Forelimb muscle (tissue), 1 donor: ENCODE measurements around the gene PRRG2. TPM values are rescaled to one million over a fixed set of nuclear protein-coding genes. Genes with fewer than 3 reads are reported as not detected.
"Not testable (repeated sequence)": the region's sequence is repeated elsewhere in the genome, so short reads cannot be mapped to it uniquely, and the experiment has no call there.

Experiments used
- DNase-seq: peaks from one replicate; pipeline ENCODE4 v3.0.0-alpha.2; 2013; ENCODE audit warnings: low read depth
- polyA plus RNA-seq: library from polyadenylated mRNA; unstranded; fragments of 120-200 nt; gene quantifications from one replicate; pipeline ENCODE4 v1.2.1, GENCODE V29; 2013; ENCODE audit not compliant: insufficient read length

Gene PRRG2
- polyA plus RNA-seq, 1 donor, result 0.42 TPM

GRCh38 chr19:49609499-49610092 lies 28.5 kb downstream of the PRRG2 start:
- DNase-seq, result no peak

GRCh38 chr19:49613374-49613773 lies 32.3 kb downstream of the PRRG2 start:
- no peak for DNase-seq

- DNase-seq, result no peak
Measured at GRCh38 chr19:49614096-49614833, 33.1 kb downstream of the PRRG2 start.

GRCh38 chr19:49615861-49616260 lies 34.7 kb downstream of the PRRG2 start:
- DNase-seq, result no peak

- DNase-seq, result no peak
Measured at GRCh38 chr19:49616532-49616931, 35.4 kb downstream of the PRRG2 start.

GRCh38 chr19:49616945-49617344 lies 35.8 kb downstream of the PRRG2 start:
- DNase-seq, result no peak

GRCh38 chr19:49617860-49618259 lies 36.7 kb downstream of the PRRG2 start:
- DNase-seq, result not testable (repeated sequence)

- no peak for DNase-seq
Measured at GRCh38 chr19:49624967-49625910, 44.1 kb downstream of the PRRG2 start.

- no peak for DNase-seq
Measured at GRCh38 chr19:49626226-49626625, 45.1 kb downstream of the PRRG2 start.

GRCh38 chr19:49629659-49630058 lies 48.5 kb downstream of the PRRG2 start:
- DNase-seq, result no peak

- DNase-seq, result no peak
Measured at GRCh38 chr19:49631014-49631588, 50.0 kb downstream of the PRRG2 start.

GRCh38 chr19:49631610-49632192 lies 50.6 kb downstream of the PRRG2 start:
- DNase-seq, result no peak

- no peak for DNase-seq
Measured at GRCh38 chr19:49632576-49632975, 51.5 kb downstream of the PRRG2 start.

GRCh38 chr19:49633273-49633672 lies 52.2 kb downstream of the PRRG2 start:
- DNase-seq, result not testable (repeated sequence)

- no peak for DNase-seq
Measured at GRCh38 chr19:49635530-49636232, 54.6 kb downstream of the PRRG2 start.

- DNase-seq, result no peak
Measured at GRCh38 chr19:49636233-49636932, 55.3 kb downstream of the PRRG2 start.

GRCh38 chr19:49637821-49638738 lies 57.0 kb downstream of the PRRG2 start:
- no peak for DNase-seq

GRCh38 chr19:49639401-49640112 lies 58.4 kb downstream of the PRRG2 start:
- no peak for DNase-seq
